HEK293 (cell line): Measurements from ENCODE around the gene PTPRG.
A peak's percentile ranks its signal among the peaks of the same experiment; 100 is the strongest.

Experiments used
- CTCF ChIA-PET: fragments of 350-600 bp; formaldehyde crosslinking; extraction: SDS; loops from one replicate; lab custom pipeline; 2021; ENCODE audit warnings: antibody characterized with exemption; lab: Yijun Ruan, JAX
- POLR2A ChIA-PET: fragments of 300-600 bp; formaldehyde crosslinking; extraction: SDS; loops from one replicate; lab custom pipeline; 2020; ENCODE audit warnings: antibody characterized with exemption, inconsistent platforms; lab: Yijun Ruan, JAX
- H3K27ac ChIP-seq: fragments of 200-500 bp; sonication (Bioruptor generic); 2 replicates; pipeline ENCODE4 v1.5.1; 2014; ENCODE audit warnings: low read depth, low read length, control low read depth, inconsistent platforms; ENCODE audit errors: extremely low read depth
- H3K36me3 ChIP-seq, 2 experiments: fragments of 200-500 bp in 1 of 2; sonication (Bioruptor generic) in 1 of 2; 1 replicate in 1 of 2; 2 replicates in 1 of 2; pipeline ENCODE4 v1.5.1; 2014 to 2017; ENCODE audit warnings: inconsistent platforms in 2 of 2, low read length in 2 of 2; ENCODE audit not compliant: control insufficient read depth in 2 of 2, insufficient read depth in 1 of 2
- H3K4me1 ChIP-seq: fragments of 200-500 bp; sonication (Bioruptor generic); 2 replicates; pipeline ENCODE4 v1.5.1; 2014; ENCODE audit warnings: mild to moderate bottlenecking, low read length, inconsistent platforms; ENCODE audit not compliant: control insufficient read depth, insufficient read depth
- H3K4me3 ChIP-seq: 2 replicates; pipeline ENCODE4 v1.5.1; 2011; ENCODE audit warnings: low read depth, mild to moderate bottlenecking, control low read depth, low read length, moderate library complexity
- H3K9me3 ChIP-seq: fragments of 200-500 bp; sonication (Bioruptor generic); 2 replicates; pipeline ENCODE4 v1.5.1; 2014; ENCODE audit warnings: low read depth, low read length, inconsistent platforms; ENCODE audit not compliant: control insufficient read depth, insufficient read depth
- BCL6B ChIP-seq: fragments of 450-650 bp; formaldehyde crosslinking; IDR thresholded peaks from 2 replicates; pipeline ENCODE4 v1.5.1; 2017; ENCODE audit warnings: missing biosample characterization, missing genetic modification characterization
- GLIS1 ChIP-seq: fragments of 450-650 bp; formaldehyde crosslinking; IDR thresholded peaks from 2 replicates; pipeline ENCODE4 v1.5.1; 2016; ENCODE audit warnings: missing biosample characterization, missing genetic modification characterization
- HIC1 ChIP-seq: fragments of 450-650 bp; formaldehyde crosslinking; IDR thresholded peaks from 2 replicates; pipeline ENCODE4 v1.5.1; 2016; ENCODE audit warnings: missing biosample characterization, missing genetic modification characterization
- OSR2 ChIP-seq: fragments of 450-650 bp; formaldehyde crosslinking; IDR thresholded peaks from 2 replicates; pipeline ENCODE4 v1.5.1; 2016; ENCODE audit warnings: missing biosample characterization, missing genetic modification characterization
- ZBTB21 ChIP-seq: fragments of 450-650 bp; formaldehyde crosslinking; IDR thresholded peaks from 2 replicates; pipeline ENCODE4 v1.5.1; 2017; ENCODE audit warnings: missing biosample characterization, missing genetic modification characterization
- ZBTB44 ChIP-seq: fragments of 450-650 bp; IDR thresholded peaks from 2 replicates; pipeline ENCODE4 v1.5.1; 2018; ENCODE audit warnings: missing biosample characterization, mild to moderate bottlenecking, missing genetic modification characterization
- ZBTB7A ChIP-seq: fragments of 450-650 bp; formaldehyde crosslinking; IDR thresholded peaks from 2 replicates; pipeline ENCODE4 v1.5.1; 2016; ENCODE audit warnings: low read depth, missing biosample characterization, missing genetic modification characterization
- ZFP69B ChIP-seq: fragments of 450-650 bp; formaldehyde crosslinking; IDR thresholded peaks from 2 replicates; pipeline ENCODE4 v1.5.1; 2016; ENCODE audit warnings: missing biosample characterization, missing genetic modification characterization
- ZIC2 ChIP-seq: fragments of 450-650 bp; formaldehyde crosslinking; IDR thresholded peaks from 2 replicates; pipeline ENCODE4 v1.5.1; 2016; ENCODE audit warnings: missing biosample characterization, missing genetic modification characterization
- ZNF132 ChIP-seq: fragments of 450-650 bp; formaldehyde crosslinking; IDR thresholded peaks from 2 replicates; pipeline ENCODE4 v1.5.1; 2017; ENCODE audit warnings: missing biosample characterization, missing genetic modification characterization, borderline replicate concordance
- ZNF146 ChIP-seq: fragments of 450-650 bp; formaldehyde crosslinking; IDR thresholded peaks from 2 replicates; pipeline ENCODE4 v1.5.1; 2016; ENCODE audit warnings: missing biosample characterization, missing genetic modification characterization
- ZNF19 ChIP-seq: fragments of 450-650 bp; formaldehyde crosslinking; IDR thresholded peaks from 2 replicates; pipeline ENCODE4; 2016; ENCODE audit warnings: missing biosample characterization, missing genetic modification characterization, low read depth
- ZNF24 ChIP-seq: fragments of 450-650 bp; formaldehyde crosslinking; IDR thresholded peaks from 2 replicates; pipeline ENCODE4 v1.5.1; 2016; ENCODE audit warnings: missing biosample characterization, missing genetic modification characterization
- ZNF274 ChIP-seq, 2 experiments: fragments of 200-500 bp in 1 of 2; fragments of 450-650 bp in 1 of 2; sonication (Bioruptor generic) in 1 of 2; formaldehyde crosslinking in 1 of 2; IDR thresholded peaks; 2 replicates each; pipeline versions ENCODE4 v1.5.1 to v1.6.1; 2014 to 2016; ENCODE audit warnings: borderline replicate concordance in 1 of 2, inconsistent platforms in 1 of 2, low read length in 1 of 2, missing biosample characterization in 1 of 2, missing genetic modification characterization in 1 of 2
- ZNF280C ChIP-seq: fragments of 450-650 bp; formaldehyde crosslinking; IDR thresholded peaks from 2 replicates; pipeline ENCODE4 v1.5.1; 2016; ENCODE audit warnings: missing biosample characterization, missing genetic modification characterization
- ZNF37A ChIP-seq: fragments of 450-650 bp; IDR thresholded peaks from 2 replicates; pipeline ENCODE4 v1.5.1; 2018; ENCODE audit warnings: missing biosample characterization, missing genetic modification characterization
- ZNF571 ChIP-seq: fragments of 450-650 bp; formaldehyde crosslinking; IDR thresholded peaks from 2 replicates; pipeline ENCODE4 v1.5.0; 2017; ENCODE audit warnings: missing biosample characterization, missing genetic modification characterization
- ZNF624 ChIP-seq: fragments of 450-650 bp; formaldehyde crosslinking; IDR thresholded peaks from 2 replicates; pipeline ENCODE4 v1.5.1; 2017; ENCODE audit warnings: missing biosample characterization, missing genetic modification characterization
- ZNF654 ChIP-seq: fragments of 450-650 bp; formaldehyde crosslinking; IDR thresholded peaks from 2 replicates; pipeline ENCODE4 v1.5.1; 2016; ENCODE audit warnings: low read depth, missing biosample characterization, missing genetic modification characterization
- ZNF701 ChIP-seq: fragments of 450-650 bp; formaldehyde crosslinking; IDR thresholded peaks from 2 replicates; pipeline ENCODE4 v1.5.1; 2016; ENCODE audit warnings: missing biosample characterization, missing genetic modification characterization
- ZNF791 ChIP-seq: fragments of 450-650 bp; formaldehyde crosslinking; IDR thresholded peaks from 2 replicates; pipeline ENCODE4 v1.5.1; 2016; ENCODE audit warnings: missing biosample characterization, missing genetic modification characterization
- ZNF843 ChIP-seq: fragments of 450-650 bp; formaldehyde crosslinking; IDR thresholded peaks from 2 replicates; pipeline ENCODE4 v1.5.1; 2016; ENCODE audit warnings: missing biosample characterization, missing genetic modification characterization
- ZSCAN30 ChIP-seq: fragments of 450-650 bp; IDR thresholded peaks from 2 replicates; pipeline ENCODE4 v1.5.1; 2018; ENCODE audit warnings: missing biosample characterization, mild to moderate bottlenecking, missing genetic modification characterization, moderate library complexity
- TF ChIP-seq, protein P1 (sequence below): fragments of 450-650 bp; formaldehyde crosslinking; IDR thresholded peaks from 2 replicates; pipeline ENCODE4 v1.5.1; 2016; ENCODE audit warnings: missing biosample characterization, missing genetic modification characterization
- TF ChIP-seq, protein P2 (sequence below): fragments of 450-650 bp; formaldehyde crosslinking; IDR thresholded peaks from 2 replicates; pipeline ENCODE4 v1.5.1; 2016; ENCODE audit warnings: missing biosample characterization, missing genetic modification characterization

PTPRG gene

GRCh38 chr3:61822588-61822987 lies 261.2 kb downstream of the PTPRG start:
- TF ChIP-seq ZNF701 (tag by site-specific recombination): no peak
- no peak for TF ChIP-seq ZNF280C (tag by site-specific recombination)
- TF ChIP-seq ZBTB44 (tag by site-specific recombination): no peak
- no peak for TF ChIP-seq ZBTB21
- TF ChIP-seq BCL6B (tag by site-specific recombination): no peak
- TF ChIP-seq, protein P1, sequence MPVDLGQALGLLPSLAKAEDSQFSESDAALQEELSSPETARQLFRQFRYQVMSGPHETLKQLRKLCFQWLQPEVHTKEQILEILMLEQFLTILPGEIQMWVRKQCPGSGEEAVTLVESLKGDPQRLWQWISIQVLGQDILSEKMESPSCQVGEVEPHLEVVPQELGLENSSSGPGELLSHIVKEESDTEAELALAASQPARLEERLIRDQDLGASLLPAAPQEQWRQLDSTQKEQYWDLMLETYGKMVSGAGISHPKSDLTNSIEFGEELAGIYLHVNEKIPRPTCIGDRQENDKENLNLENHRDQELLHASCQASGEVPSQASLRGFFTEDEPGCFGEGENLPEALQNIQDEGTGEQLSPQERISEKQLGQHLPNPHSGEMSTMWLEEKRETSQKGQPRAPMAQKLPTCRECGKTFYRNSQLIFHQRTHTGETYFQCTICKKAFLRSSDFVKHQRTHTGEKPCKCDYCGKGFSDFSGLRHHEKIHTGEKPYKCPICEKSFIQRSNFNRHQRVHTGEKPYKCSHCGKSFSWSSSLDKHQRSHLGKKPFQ (tag by site-specific recombination): no peak
- TF ChIP-seq ZNF146: no peak
- TF ChIP-seq ZBTB7A: no peak
- TF ChIP-seq ZNF654 (tag by site-specific recombination): no peak
- TF ChIP-seq ZNF843 (tag by site-specific recombination): no peak
- TF ChIP-seq, protein P2, sequence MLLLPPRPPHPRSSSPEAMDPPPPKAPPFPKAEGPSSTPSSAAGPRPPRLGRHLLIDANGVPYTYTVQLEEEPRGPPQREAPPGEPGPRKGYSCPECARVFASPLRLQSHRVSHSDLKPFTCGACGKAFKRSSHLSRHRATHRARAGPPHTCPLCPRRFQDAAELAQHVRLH (tag by site-specific recombination): no peak
- no peak for TF ChIP-seq ZNF37A (tag by site-specific recombination)
- TF ChIP-seq ZNF274 (IDR thresholded peaks at IDR 0.05; ENCODE audit: low read length): no peak
- TF ChIP-seq ZNF274 (tag by site-specific recombination; IDR thresholded peaks at IDR 0.05; ENCODE audit: borderline replicate concordance): no peak
- TF ChIP-seq ZSCAN30 (tag by site-specific recombination): no peak
- TF ChIP-seq ZNF791: no peak
- no peak for TF ChIP-seq GLIS1 (tag by site-specific recombination)
- no peak for TF ChIP-seq ZNF571 (tag by site-specific recombination)
- no peak for TF ChIP-seq ZFP69B
- TF ChIP-seq ZNF24 (tag by site-specific recombination): no peak
- TF ChIP-seq ZNF19: no peak
- ChIA-PET CTCF (no interaction called here), POLR2A (no interaction called here)
- H3K27ac ChIP-seq: no peak overlapping the region
- peaks cover 6% of the 10 kb centered on the region for H3K4me1 ChIP-seq
- H3K36me3 ChIP-seq: no peaks in the 10 kb centered on the region
- no peaks in the 10 kb centered on the region for H3K9me3 ChIP-seq
- H3K4me3 ChIP-seq: no peak overlapping the region

GRCh38 chr3:61824553-61825135 lies 263.3 kb downstream of the PTPRG start:
- CTCF ChIA-PET: no interaction called here
- POLR2A ChIA-PET: no interaction called here
- peaks cover 8% of the 10 kb centered on the region for H3K4me1 ChIP-seq

More at GRCh38 chr3:61824553-61825135, 263.3 kb downstream of the PTPRG start:
- Histone ChIP-seq H3K27ac (no peak overlapping the region), H3K4me3 (no peak overlapping the region), H3K9me3 (no peaks in the 10 kb centered on the region), H3K36me3 (no peaks in the 10 kb centered on the region)
- TF ChIP-seq OSR2 (tag by site-specific recombination) (0 out of 2 replicates have a peak, but pooled peaks have one; percentile 9), ZNF624 (tag by site-specific recombination) (no peak), HIC1 (tag by site-specific recombination) (no peak), ZNF132 (tag by site-specific recombination) (no peak), ZIC2 (tag by site-specific recombination) (no peak)
